K562 (cell line): ENCODE measurements around the gene ZFR2. TPM values are rescaled to one million over a fixed set of nuclear protein-coding genes. Genes with fewer than 3 reads are reported as not detected.

Source experiments
- CC2D1A ChIP-seq: fragments of 450-650 bp; IDR thresholded peaks from 2 replicates; pipeline ENCODE4 v1.6.1; 2017; ENCODE audit warnings: mild to moderate bottlenecking
- CHD1 ChIP-seq: fragments of 200-600 bp; sonication (generic); IDR thresholded peaks from one replicate; pipeline ENCODE4 v1.6.1; 2012; ENCODE audit warnings: mild to moderate bottlenecking, moderate library complexity, low read length, inconsistent platforms
- CTCFL ChIP-seq: IDR thresholded peaks from 2 replicates; pipeline ENCODE4 v1.6.1; 2011; ENCODE audit warnings: borderline replicate concordance, low read depth, mild to moderate bottlenecking, moderate library complexity, low read length; ENCODE audit not compliant: insufficient read depth, poor library complexity, severe bottlenecking
- EHMT2 ChIP-seq: fragments of 450-650 bp; IDR thresholded peaks from 2 replicates; pipeline ENCODE4 v1.6.1; 2018; ENCODE audit warnings: antibody characterized with exemption
- ELF1 ChIP-seq: fragments of 200-800 bp; sonication (Bioruptor generic); IDR thresholded peaks from 2 replicates; pipeline ENCODE4 v1.6.1; 2016; ENCODE audit warnings: missing genetic modification characterization, missing compliant biosample characterization
- ERF ChIP-seq: fragments of 450-650 bp; formaldehyde crosslinking; IDR thresholded peaks from 2 replicates; pipeline ENCODE4 v1.4.0; 2020; ENCODE audit warnings: mild to moderate bottlenecking, mixed read lengths
- HDAC6 ChIP-seq: IDR thresholded peaks from 2 replicates; pipeline ENCODE4 v1.6.1; 2012; ENCODE audit warnings: low read depth, mild to moderate bottlenecking, control low read depth, inconsistent platforms, low read length, moderate library complexity
- MCM2 ChIP-seq: fragments of 450-650 bp; IDR thresholded peaks from 2 replicates; pipeline ENCODE4 v1.6.1; 2017; ENCODE audit warnings: low read depth, mild to moderate bottlenecking
- MTA2 ChIP-seq: fragments of 450-650 bp; IDR thresholded peaks from 2 replicates; pipeline ENCODE4 v1.6.1; 2016; ENCODE audit warnings: low read depth
- PHB ChIP-seq: fragments of 250-450 bp; sonication (Bioruptor Pico); IDR thresholded peaks from 2 replicates; pipeline ENCODE4 v1.5.0; 2021
- PHF8 ChIP-seq: fragments of 200-600 bp; sonication (generic); IDR thresholded peaks from 2 replicates; pipeline ENCODE4 v1.6.1; 2012; ENCODE audit warnings: mixed run types, mild to moderate bottlenecking, inconsistent platforms, low read length, moderate library complexity, borderline replicate concordance
- SMAD3 ChIP-seq: fragments of 450-650 bp; formaldehyde crosslinking; conservative IDR thresholded peaks from 2 replicates; pipeline ENCODE4 v1.4.0; 2020; ENCODE audit warnings: mild to moderate bottlenecking
- UBTF ChIP-seq, 2 experiments: IDR thresholded peaks; 2 replicates each; pipeline ENCODE4 v1.6.1; 2012; ENCODE audit warnings: improper control_type of control experiment in 2 of 2, low read depth in 2 of 2, low read length in 2 of 2, borderline replicate concordance in 1 of 2
- ZBED1 ChIP-seq: IDR thresholded peaks from 2 replicates; pipeline ENCODE4 v1.6.1; 2014
- ZFP30 ChIP-seq: fragments of 250-450 bp; sonication (Bioruptor Pico); IDR thresholded peaks from 2 replicates; pipeline ENCODE4 v1.8.0; 2022; ENCODE audit warnings: moderate library complexity, mild to moderate bottlenecking, inconsistent platforms, borderline replicate concordance
- ZFPM2 ChIP-seq: fragments of 250-450 bp; sonication (Bioruptor Pico); IDR thresholded peaks from 2 replicates; pipeline ENCODE4 v1.5.1; 2022; ENCODE audit warnings: mild to moderate bottlenecking
- ZNF143 ChIP-seq: sonication (generic); formaldehyde crosslinking; IDR thresholded peaks from 2 replicates; pipeline ENCODE4 v1.9.0; 2022; ENCODE audit warnings: mild to moderate bottlenecking, missing genetic modification reagents
- ZNF175 ChIP-seq: fragments of 200-800 bp; sonication (Bioruptor generic); IDR thresholded peaks from 2 replicates; pipeline ENCODE4 v1.6.1; 2016; ENCODE audit warnings: low read depth, mild to moderate bottlenecking, missing genetic modification characterization, missing compliant biosample characterization
- ZNF239 ChIP-seq: fragments of 250-450 bp; sonication (Bioruptor Pico); IDR thresholded peaks from 2 replicates; pipeline ENCODE4 v1.4.0; 2020; ENCODE audit warnings: mild to moderate bottlenecking
- ZNF311 ChIP-seq: fragments of 250-450 bp; sonication (Bioruptor Pico); IDR thresholded peaks from 2 replicates; pipeline ENCODE4 v1.4.0; 2020; ENCODE audit warnings: mild to moderate bottlenecking, moderate library complexity
- polyA plus RNA-seq, 8 experiments: library from polyadenylated mRNA; depleted of rRNA in 4 of 8; stranded (reverse) in 5 of 8; unstranded in 3 of 8; fragments of >200 nt; fragmentation: Nextera tagmentation in 2 of 8; fragmentation: Illumina TruSeq in 1 of 8; extraction: Ambion mirVana in 2 of 8; extraction: Trizol in 1 of 8; gene quantifications; 2 replicates each; pipeline versions ENCODE4 v1.2.1 to v1.2.3, GENCODE V29; 2011 to 2014; ENCODE audit warnings: inconsistent platforms in 1 of 8, missing spikeins in 1 of 8
- total RNA-seq, 7 experiments: library from RNA; depleted of rRNA in 6 of 7; stranded (reverse); fragments of >200 nt in 6 of 7; fragmentation: Illumina TruSeq in 2 of 7; extraction: Trizol in 2 of 7; gene quantifications; 2 replicates each; pipeline versions ENCODE4 v1.2.1 to v1.2.3, GENCODE V29; 2011 to 2021; ENCODE audit warnings: low replicate concordance in 1 of 7
- TF ChIP-seq, protein P1 (sequence below), 3 experiments: IDR thresholded peaks in 2 of 3; conservative IDR thresholded peaks in 1 of 3; 2 replicates each; pipeline ENCODE4 v1.5.1; 2011 to 2012; ENCODE audit warnings: low read length in 3 of 3, mild to moderate bottlenecking in 3 of 3, control low read depth in 2 of 3, improper control_type of control experiment in 1 of 3, inconsistent platforms in 1 of 3, low read depth in 1 of 3, mixed read lengths in 1 of 3, moderate library complexity in 1 of 3; ENCODE audit not compliant: insufficient read depth in 2 of 3

ZFR2 gene
- total and polyA plus RNA-seq, 9 of the 15 experiments (the other 6 are each of a cell fraction or from before 2014, with no cell fraction given) = 0.03 to 0.59 (median 0.07) TPM; not detected in 6

- TF ChIP-seq EHMT2 = no peak
- TF ChIP-seq CTCFL = no peak
- no peak for TF ChIP-seq SMAD3
- TF ChIP-seq PHB (CRISPR knock-in tag) = no peak
- no peak for TF ChIP-seq ELF1
- TF ChIP-seq ZNF239 (CRISPR knock-in tag) = no peak
- TF ChIP-seq PHF8 = peak; percentile 52; the same call in 1 of the 2 replicates
- no peak for TF ChIP-seq UBTF (IDR thresholded peaks at IDR 0.05; ENCODE audit: borderline replicate concordance in 1 of 2, low read depth in 2 of 2, low read length in 2 of 2)
- TF ChIP-seq ZNF143 = no peak
- no peak for TF ChIP-seq CC2D1A
- no peak for TF ChIP-seq MCM2
- no peak; the same call in 1 of the 2 replicates for TF ChIP-seq HDAC6
- TF ChIP-seq ZNF311 (CRISPR knock-in tag) = no peak
- TF ChIP-seq ERF (CRISPR knock-in tag) = no peak
- TF ChIP-seq ZFP30 (CRISPR knock-in tag) = no peak
- TF ChIP-seq CHD1 = no peak
- no peak for TF ChIP-seq ZNF175
- no peak for TF ChIP-seq ZFPM2 (CRISPR knock-in tag)
- TF ChIP-seq MTA2 = no peak
- TF ChIP-seq ZBED1 = no peak
- TF ChIP-seq, protein P1, sequence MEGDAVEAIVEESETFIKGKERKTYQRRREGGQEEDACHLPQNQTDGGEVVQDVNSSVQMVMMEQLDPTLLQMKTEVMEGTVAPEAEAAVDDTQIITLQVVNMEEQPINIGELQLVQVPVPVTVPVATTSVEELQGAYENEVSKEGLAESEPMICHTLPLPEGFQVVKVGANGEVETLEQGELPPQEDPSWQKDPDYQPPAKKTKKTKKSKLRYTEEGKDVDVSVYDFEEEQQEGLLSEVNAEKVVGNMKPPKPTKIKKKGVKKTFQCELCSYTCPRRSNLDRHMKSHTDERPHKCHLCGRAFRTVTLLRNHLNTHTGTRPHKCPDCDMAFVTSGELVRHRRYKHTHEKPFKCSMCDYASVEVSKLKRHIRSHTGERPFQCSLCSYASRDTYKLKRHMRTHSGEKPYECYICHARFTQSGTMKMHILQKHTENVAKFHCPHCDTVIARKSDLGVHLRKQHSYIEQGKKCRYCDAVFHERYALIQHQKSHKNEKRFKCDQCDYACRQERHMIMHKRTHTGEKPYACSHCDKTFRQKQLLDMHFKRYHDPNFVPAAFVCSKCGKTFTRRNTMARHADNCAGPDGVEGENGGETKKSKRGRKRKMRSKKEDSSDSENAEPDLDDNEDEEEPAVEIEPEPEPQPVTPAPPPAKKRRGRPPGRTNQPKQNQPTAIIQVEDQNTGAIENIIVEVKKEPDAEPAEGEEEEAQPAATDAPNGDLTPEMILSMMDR (IDR thresholded peaks at IDR 0.05 in 2 of 3, conservative IDR thresholded peaks at IDR 0.05 in 1 of 3; ENCODE audit: insufficient read depth in 2 of 3, low read depth in 1 of 3, low read length in 3 of 3) = peak in 1 of 3 experiments; percentile 0; a peak in 1 of 6 replicates
These were observed 82.7 kb downstream of the ZFR2 start, which contains the start of gene MATK (continued) for GRCh38 chr19:3785938-3786824.
